ENCODE data around the gene DKK2.

GRCh38 chr4:106951891-106952290 lies 84.2 kb downstream of the DKK2 start:
- TF ChIP-seq EZH2 (IDR thresholded peaks at IDR 0.05; ENCODE audit: insufficient read depth, poor library complexity, severe bottlenecking) (no peak), EZH2phosphoT487 (IDR thresholded peaks at IDR 0.05; ENCODE audit: insufficient read depth, low read depth) (no peak)
